Activated T-cell treated with anti-CD3 and anti-CD28 coated beads, Interleukin-2, amount 50 U/mL, for 48 hours (primary cell): Measurements from ENCODE around the gene ZKSCAN4.

Source experiments
- DNase-seq, 2 experiments: peaks; one replicate each; pipeline ENCODE4 v3.0.0-alpha.2; 2020

ZKSCAN4 gene

DNA sequence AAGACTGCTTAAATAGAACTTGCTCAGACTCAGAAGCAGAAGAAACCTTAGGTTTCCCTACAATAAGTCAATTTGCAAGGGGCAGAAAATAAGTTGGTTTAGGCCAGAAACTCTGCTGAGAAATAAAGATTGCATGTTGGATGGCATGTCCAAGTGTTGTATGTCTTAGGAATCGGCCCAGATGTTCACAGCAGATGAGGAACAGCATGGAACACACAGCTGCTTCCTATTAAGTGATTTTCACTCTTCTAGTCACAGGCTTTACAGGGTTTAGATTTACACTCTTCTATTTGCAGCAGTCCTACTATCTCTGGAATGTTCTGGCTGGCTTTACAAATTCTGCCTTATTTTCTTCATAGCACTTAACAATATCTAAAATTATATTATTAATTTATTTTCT lies 3.2 kb downstream of the ZKSCAN4 start:
- no peak for DNase-seq

GRCh38 chr6:28245206-28245941 lies 6.7 kb downstream of the ZKSCAN4 start:
- no peak for DNase-seq

GRCh38 chr6:28243946-28244345 lies 8.1 kb downstream of the ZKSCAN4 start:
- no peak for DNase-seq

- DNase-seq = no peak
Observed at GRCh38 chr6:28240471-28240870, 11.6 kb downstream of the ZKSCAN4 start.

DNA sequence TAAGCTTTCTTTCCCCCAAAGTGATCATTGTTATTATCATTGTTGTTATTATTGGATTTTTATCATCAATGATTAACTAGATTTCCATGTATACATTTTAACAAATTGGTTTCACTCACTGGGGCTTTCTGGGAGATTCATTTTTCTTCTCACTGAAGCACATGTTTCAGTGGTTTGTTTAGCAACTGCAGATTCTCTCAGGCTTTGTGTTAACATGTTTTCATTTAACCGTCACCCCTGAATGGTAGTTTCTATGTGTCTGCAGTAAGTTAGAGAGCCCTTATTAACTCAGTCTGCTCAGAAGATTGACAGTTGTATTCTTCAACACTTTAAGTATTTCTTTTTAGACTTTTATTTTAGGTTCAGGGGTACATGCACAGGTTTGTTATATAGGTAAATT lies 12.4 kb downstream of the ZKSCAN4 start:
- no peak for DNase-seq

GRCh38 chr6:28235912-28236452 lies 16.1 kb downstream of the ZKSCAN4 start:
- no peak for DNase-seq

DNA sequence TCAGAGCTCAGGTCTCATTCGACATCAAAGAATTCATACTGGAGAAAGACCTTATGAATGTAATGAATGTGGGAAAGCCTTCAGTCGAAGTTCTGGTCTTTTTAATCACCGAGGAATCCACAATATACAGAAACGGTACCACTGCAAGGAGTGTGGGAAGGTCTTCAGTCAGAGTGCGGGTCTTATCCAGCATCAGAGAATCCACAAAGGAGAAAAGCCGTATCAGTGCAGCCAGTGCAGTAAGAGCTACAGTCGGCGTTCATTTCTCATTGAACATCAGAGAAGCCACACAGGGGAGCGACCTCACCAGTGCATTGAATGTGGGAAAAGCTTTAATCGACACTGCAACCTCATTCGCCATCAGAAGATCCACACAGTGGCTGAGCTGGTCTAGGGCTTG lies 19.3 kb downstream of the ZKSCAN4 start:
- DNase-seq = no peak

GRCh38 chr6:28226460-28226859 lies 25.6 kb downstream of the ZKSCAN4 start:
- no peak for DNase-seq

DNA sequence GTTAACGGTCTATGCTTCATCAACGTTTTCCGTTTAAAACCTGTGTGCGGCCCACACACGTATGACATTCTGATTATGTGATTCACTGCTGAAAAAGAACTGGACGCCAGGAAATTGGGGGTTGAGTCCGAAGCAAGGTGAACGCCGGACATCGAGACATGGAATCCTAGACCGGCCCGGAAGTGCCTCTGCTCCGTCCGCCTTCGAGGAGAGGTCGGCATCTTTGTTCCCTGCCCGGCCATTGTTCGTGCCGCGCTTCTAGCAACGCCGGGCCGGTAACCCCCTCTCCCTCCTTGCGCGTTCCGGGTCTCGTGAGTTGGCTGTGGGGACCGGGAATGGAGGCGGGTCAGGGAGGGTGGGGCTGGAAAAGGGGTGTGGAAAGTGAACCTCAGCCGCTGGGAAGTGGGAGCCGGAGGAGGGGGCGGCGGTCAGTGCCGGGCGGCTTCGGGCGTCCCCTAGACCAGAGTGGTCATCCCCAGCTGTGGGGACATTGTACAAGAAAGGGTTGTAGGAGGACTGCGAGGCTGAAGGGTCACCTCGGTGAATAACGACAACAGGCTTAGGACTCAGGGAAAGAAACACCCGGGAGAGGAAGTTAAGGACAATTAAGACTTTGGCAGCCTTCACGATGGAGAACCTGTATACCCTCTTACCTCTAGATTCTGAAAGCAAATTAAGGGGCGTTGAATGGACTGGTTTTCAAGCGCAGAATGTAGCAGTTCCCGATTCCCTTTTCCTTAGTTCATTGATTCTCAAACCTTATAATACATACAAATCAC lies 26.8 kb downstream of the ZKSCAN4 start, which contains the start of gene ZSCAN9:
Gene ZSCAN9, plus strand, starts transcription at position 220 of the 779 bp plus-strand sequence. CDS start 1,810 bp downstream, outside the sequence.
- peak; percentile 62 to 68 for DNase-seq

GRCh38 chr6:28224131-28225055 lies 27.7 kb downstream of the ZKSCAN4 start:
- DNase-seq = no peak

DNA sequence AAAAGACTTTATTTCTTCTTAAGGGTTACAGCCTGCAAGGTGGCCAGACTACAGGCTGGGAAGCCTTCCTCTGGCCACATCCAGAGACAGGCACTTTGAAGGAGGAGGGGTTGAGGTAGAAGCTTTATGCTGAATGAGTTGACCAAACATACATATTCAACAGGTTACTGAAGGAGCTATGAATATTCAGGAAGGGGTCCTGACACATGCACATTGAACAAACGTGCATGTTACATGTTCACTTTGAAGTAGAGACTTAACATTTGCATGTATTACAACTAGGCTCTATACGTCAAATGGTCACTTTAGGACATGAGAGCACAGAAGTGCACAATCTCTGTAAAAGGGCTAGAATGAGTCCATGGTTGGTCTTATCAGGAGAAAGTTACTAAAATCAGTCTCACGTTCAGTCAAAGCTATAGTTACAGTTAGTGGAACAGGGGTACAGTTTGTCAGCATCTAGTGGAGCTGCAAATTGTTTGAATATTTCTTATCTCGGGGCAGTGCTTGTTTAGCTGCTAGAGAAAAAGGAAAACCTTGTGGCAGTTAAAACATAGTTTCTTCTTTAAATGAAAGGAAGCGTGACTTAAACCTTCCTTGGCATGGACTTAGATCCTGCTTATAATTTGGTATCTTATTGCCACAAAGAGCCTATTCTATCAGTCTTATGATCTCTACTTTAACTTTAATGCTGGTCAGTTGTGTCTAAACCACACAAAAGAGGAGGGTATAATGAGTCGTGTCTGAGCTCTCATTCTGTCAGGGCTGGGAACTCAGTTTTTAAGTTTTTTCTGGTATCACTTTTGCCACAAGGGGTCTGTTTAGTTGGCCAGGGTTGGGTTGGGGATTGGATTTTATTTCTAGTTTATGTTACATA lies 31.6 kb downstream of the ZKSCAN4 start:
- DNase-seq = no peak

DNA sequence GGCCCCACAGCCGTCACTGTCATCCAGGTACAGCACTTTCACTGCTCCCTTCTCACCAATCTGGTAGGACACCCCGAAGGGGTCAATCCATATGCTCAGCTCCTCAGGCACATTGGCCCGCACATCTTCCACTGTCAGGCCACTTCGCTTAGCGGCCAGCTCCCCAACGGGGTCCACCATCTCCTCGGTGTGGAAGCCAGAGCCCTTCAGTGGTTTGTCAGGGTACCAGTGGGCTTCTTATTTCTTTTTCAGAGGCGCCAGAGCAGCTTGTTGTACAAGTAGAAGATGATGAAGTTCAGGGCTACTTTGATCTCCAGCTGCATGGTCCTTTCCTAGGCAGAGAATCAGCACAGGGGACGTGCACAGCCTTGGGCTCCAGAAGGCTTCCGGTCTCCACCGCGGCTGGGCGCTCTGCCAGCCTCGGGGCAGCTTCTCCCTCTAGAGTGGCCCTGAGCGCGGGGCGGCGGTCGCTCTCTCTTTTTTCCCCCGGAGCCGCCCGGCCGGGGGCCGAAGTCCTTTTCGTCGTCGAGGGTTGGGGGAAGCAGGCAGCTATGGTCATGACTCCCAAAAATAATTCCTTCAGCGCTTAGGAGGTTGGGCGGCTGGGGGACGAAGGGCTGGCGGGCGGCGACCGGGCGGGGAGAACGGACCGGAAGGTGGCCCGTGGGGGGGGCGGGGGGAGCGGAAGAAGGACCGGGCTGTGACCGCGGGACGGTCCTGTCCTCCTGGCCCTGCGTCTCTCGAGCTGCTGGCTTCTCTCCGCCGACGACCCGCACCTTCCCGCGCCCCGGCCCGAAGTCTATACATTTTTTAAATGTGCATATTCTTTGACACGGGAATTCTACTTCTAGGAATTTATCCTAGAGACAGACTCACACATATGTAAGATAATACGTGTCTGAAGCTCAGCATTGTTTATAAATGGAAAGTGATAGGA lies 33.5 kb downstream of the ZKSCAN4 start:
- DNase-seq = peak; percentile 44 to 52

- DNase-seq = no peak
Observed at GRCh38 chr6:28217890-28218289, 34.2 kb downstream of the ZKSCAN4 start.

DNA sequence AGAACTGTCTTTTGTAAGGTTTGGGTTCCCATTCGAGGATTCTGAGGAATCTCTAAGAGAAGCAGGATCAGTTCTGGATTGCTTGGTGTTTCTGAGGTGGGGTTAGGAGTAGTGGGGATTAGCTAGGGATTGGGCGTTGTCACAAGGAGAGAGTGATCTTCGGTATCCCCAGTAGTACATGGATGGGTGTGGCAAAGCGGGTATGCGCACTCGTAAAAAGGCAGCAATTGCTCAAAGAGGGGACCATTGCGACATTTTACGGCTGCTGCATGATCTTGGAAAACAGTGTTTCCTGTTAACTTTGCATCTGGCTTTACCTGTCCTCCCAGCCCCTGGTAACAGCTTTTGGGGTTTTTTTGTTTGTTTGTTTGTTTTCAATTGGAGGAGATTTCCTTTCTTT lies 36.6 kb downstream of the ZKSCAN4 start:
- no peak for DNase-seq

- DNase-seq = no peak
Observed at GRCh38 chr6:28213213-28213523, 38.9 kb downstream of the ZKSCAN4 start.

GRCh38 chr6:28212510-28213212 lies 39.4 kb downstream of the ZKSCAN4 start:
- DNase-seq = peak; percentile 86 to 90

GRCh38 chr6:28211840-28212509 lies 40.1 kb downstream of the ZKSCAN4 start:
- DNase-seq = peak in 1 of 2 experiments; percentile 24

GRCh38 chr6:28209753-28210535 lies 42.1 kb downstream of the ZKSCAN4 start:
- no peak for DNase-seq
